GM19328 (cell line): ENCODE results near the gene WWC1.
A peak's percentile ranks its signal among the peaks of the same experiment; 100 is the strongest.
"Not testable (repeated sequence)": the region's sequence is repeated elsewhere in the genome, so short reads cannot be mapped to it uniquely, and the experiment has no call there.

Source experiments
- ATAC-seq: cut with Tn5 transposase; IDR thresholded peaks from one replicate; pipeline ENCODE4 v1.9.1; 2021; ENCODE audit warnings: mild to moderate bottlenecking, moderate library complexity; ENCODE audit not compliant: unreplicated experiment

WWC1 gene

DNA sequence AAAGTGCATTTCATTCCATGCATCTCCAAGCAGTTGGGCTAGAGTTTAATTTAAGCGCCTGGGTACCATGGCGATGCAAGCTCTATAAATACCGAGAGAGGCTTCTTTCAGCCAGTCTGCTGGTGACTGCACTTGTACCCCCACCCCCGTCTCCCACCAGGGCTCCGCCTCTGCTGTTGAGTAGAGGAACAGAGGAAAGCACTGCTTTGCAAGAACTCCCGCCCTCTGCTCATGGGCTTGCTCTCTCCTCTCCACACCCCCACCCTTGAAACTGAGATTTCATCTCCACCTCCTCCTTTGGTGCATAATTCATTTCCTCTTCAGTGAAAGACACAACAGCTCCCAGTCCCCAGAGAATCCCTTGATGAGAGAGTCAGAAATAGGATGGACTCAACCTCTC lies 5.1 kb upstream of the WWC1 start:
- ATAC-seq: no peak

GRCh38 chr5:168286863-168287262 lies 4.6 kb upstream of the WWC1 start:
- ATAC-seq: not testable (repeated sequence)

DNA sequence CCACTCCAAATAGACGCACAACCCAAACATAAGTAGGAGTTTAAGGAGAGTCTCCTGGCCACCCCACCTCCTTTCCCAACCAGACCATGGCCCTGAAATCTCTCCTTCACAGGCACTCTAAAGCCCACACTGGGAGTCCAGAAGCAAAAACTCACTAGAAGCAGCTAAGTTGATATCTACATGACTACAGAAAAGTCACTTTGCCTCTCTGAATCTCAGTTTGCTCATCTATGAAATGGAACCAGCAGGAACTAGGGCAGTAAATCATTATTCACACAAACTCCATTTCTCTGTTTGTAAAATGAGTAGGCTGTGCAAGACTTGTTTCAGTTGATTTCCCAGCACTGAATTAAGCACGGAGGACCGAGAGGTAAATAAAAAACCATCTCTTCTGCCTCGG lies 4.1 kb upstream of the WWC1 start:
- no peak for ATAC-seq

DNA sequence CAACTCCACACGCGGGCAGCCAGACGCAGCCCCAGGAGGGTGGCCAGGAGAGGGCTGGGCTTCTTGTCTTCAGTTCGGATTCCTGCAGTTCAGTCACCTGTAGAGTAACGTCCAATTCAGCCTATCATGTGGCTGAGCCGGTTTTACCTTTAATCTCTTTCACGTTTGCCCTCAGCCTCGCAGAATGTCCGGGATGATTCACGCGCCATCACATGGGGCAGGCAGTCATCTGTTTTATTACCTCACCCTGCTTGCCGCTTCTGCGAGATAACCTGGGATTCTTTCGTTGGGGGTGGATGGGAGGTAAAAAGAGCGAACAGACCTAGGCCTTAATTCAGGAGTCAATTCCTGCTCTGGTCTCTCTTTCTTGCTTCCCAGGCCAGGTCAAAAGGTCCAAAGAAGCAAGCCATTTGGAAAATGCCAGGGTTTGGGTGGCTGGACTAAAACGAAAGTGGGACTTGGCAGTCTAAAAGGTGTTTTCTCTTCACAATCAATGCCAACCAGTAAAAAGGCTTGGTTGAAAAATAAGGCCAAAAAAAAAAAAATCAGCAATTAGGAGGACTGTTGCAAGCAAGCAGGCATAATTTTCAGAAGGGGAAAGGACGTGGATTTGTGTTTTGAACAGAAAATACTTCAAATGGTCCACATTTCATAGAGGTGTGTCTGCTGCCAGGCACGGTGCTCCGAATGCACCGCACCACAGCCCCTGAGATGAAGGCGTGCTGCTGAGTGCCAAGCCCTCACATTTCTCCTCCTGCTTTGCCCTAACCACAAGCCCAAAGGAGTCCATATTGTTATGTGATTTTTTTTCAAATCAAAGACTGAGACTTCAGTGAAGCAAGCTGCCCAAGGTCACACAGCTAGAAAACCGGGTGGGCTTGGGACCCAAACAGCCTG lies 2.8 kb upstream of the WWC1 start:
- ATAC-seq: no peak

DNA sequence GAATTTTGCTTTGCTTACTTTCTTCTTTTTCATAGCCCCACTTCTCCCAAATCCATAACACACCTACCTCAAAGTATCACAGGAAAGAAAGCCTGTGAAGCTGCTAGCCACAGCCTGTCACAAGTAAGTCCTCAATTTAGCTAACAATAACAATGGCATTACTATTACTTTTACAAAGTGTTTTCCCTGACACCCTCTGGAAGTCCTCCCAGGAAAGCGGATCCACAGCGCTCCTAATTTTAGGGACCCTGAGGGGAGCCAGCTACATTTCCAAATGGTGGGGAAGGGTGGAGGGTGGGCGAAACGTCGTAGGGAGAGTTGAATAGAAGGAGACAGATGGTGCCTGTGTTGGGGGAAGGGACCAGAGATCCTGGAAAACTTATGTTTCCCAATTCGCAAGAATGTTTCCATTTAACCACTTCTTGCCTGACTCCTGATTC lies 523 bp upstream of the WWC1 start:
- no peak for ATAC-seq

GRCh38 chr5:168291964-168292785 lies 730 bp downstream of the WWC1 start:
- ATAC-seq: peak; percentile 32

GRCh38 chr5:168292786-168293696 lies 1.6 kb downstream of the WWC1 start:
- ATAC-seq: no peak

GRCh38 chr5:168295574-168296201 lies 4.2 kb downstream of the WWC1 start:
- ATAC-seq: no peak

- ATAC-seq: no peak
Measured at GRCh38 chr5:168296682-168297081, 5.2 kb downstream of the WWC1 start.

DNA sequence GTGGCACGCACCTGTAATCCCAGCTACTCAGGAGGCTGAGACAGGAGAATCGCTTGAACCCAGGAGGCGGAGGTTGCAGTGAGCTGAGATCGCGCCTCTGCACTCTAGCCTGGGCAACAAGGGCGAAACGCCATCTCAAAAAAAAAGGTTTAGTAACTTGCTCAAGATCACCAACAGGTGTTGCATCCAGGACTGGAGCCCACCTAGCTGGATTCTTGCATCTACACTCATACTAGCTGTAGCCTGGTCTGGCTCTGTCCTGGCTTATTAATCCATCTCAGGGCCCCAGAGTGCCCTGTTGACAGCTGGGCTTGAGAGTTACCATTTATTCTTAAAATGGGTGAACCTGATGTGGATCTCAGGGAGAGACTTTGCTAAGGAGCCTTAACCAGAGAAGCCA lies 7.5 kb downstream of the WWC1 start:
- no peak for ATAC-seq

- no peak for ATAC-seq
Measured at GRCh38 chr5:168299372-168299771, 7.9 kb downstream of the WWC1 start.

- no peak for ATAC-seq
Measured at GRCh38 chr5:168300326-168301182, 9.1 kb downstream of the WWC1 start.

DNA sequence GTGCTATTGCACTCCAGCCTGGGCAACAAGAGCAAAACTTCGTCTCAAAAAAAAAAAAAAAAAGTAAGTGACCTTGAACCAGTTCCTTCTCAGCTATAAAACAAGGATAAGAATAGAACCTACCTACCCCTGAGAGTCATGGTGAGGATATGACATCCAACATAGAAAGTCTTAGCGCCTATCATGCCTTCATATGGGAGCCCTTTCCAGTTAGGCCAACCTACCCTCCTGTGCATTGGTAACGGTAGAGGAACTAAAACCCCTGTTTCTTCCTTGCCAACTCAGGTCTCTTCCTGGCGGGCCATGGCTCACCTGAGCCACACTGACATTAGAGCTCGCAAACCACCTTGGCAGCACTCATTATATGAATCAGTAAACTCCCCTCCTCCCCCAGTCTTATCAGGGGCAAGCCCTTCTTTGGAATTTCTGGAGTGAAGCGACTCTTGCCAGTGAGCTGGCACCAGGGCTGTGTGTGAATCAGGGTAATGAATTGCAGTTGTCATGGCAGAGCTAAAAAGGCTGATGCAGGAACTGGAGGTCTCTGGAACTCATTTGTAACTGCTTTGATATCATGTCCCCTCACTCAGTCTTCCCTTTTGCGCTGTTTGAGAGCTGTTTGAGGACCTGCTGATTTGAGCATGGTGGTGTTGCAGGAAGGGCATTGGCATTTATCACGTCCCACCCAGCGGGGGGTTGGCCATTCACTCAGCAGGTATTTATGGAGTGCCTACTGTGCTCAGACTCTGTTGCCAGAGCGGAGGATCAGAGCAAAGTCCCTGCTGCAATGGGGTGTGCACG lies 10.3 kb downstream of the WWC1 start:
- no peak for ATAC-seq

- ATAC-seq: no peak
Measured at GRCh38 chr5:168302785-168303184, 11.3 kb downstream of the WWC1 start.

GRCh38 chr5:168303393-168304025 lies 12.1 kb downstream of the WWC1 start:
- no peak for ATAC-seq

GRCh38 chr5:168304349-168304748 lies 12.9 kb downstream of the WWC1 start:
- no peak for ATAC-seq

GRCh38 chr5:168305281-168305680 lies 13.8 kb downstream of the WWC1 start:
- no peak for ATAC-seq

GRCh38 chr5:168307022-168307421 lies 15.6 kb downstream of the WWC1 start:
- no peak for ATAC-seq
